Measurements from ENCODE around the gene FAT1. TPM values are rescaled to one million over a fixed set of nuclear protein-coding genes. Genes with fewer than 3 reads are reported as not detected.

Gene FAT1
- total RNA-seq, 1 experiment from 2014 or later, result 107 TPM

GRCh38 chr4:186717556-186717955 lies 6.1 kb downstream of the FAT1 start:
- DNase-seq (ENCODE audit: low spot score), result no peak
- Histone ChIP-seq H3K27me3 (replicated peaks; ENCODE audit: insufficient read depth, low read depth, low read length, poor library complexity) (no peaks in the 10 kb centered on the region), H3K36me3 (ENCODE audit: insufficient read depth, low read length, poor library complexity, severe bottlenecking) (no peaks in the 10 kb centered on the region), H3K4me1 (ENCODE audit: insufficient read depth, low read length, poor library complexity, severe bottlenecking) (peaks cover 12% of the 10 kb centered on the region), H3K9me3 (ENCODE audit: low read depth, low read length, poor library complexity, severe bottlenecking) (peaks cover 10% of the 10 kb centered on the region), H3K27ac (ENCODE audit: low read depth, low read length, poor library complexity, severe bottlenecking) (no peak overlapping the region), H3K4me3 (ENCODE audit: low read depth, low read length, poor library complexity, severe bottlenecking) (no peak overlapping the region)
- no TSS peak for BruUV-seq (replicated peaks)
- TF ChIP-seq CTCF (conservative IDR thresholded peaks at IDR 0.05; ENCODE audit: low read depth, low read length) (no peak), EZH2 (IDR thresholded peaks at IDR 0.05; ENCODE audit: borderline replicate concordance, low read depth, low read length, poor library complexity, severe bottlenecking) (no peak)
- POLR2A ChIA-PET (ENCODE audit: low non-redundant PET), result no interaction called here
- intact Hi-C loops (cut with micrococcal nuclease; ENCODE audit: unreplicated experiment), result no loop called here
- CTCF ChIA-PET, result no interaction called here

GRCh38 chr4:186715077-186715476 lies 8.6 kb downstream of the FAT1 start:
- POLR2A ChIA-PET (ENCODE audit: low non-redundant PET), result no interaction called here
- H3K27ac ChIP-seq (ENCODE audit: low read depth, low read length, poor library complexity, severe bottlenecking), result no peak overlapping the region
- no peak for DNase-seq (ENCODE audit: low spot score)
- intact Hi-C loops (cut with micrococcal nuclease; ENCODE audit: unreplicated experiment), result no loop called here
- BruUV-seq (replicated peaks), result no TSS peak
- peaks cover 1% of the 10 kb centered on the region for H3K36me3 ChIP-seq (ENCODE audit: insufficient read depth, low read length, poor library complexity, severe bottlenecking)
- no peaks in the 10 kb centered on the region for H3K27me3 ChIP-seq (replicated peaks; ENCODE audit: insufficient read depth, low read depth, low read length, poor library complexity)
- H3K9me3 ChIP-seq (ENCODE audit: low read depth, low read length, poor library complexity, severe bottlenecking), result peaks cover 10% of the 10 kb centered on the region
- CTCF ChIA-PET, result no interaction called here
- TF ChIP-seq CTCF (conservative IDR thresholded peaks at IDR 0.05; ENCODE audit: low read depth, low read length) (no peak), EZH2 (IDR thresholded peaks at IDR 0.05; ENCODE audit: borderline replicate concordance, low read depth, low read length, poor library complexity, severe bottlenecking) (no peak)
- H3K4me3 ChIP-seq (ENCODE audit: low read depth, low read length, poor library complexity, severe bottlenecking), result no peak overlapping the region
- H3K4me1 ChIP-seq (ENCODE audit: insufficient read depth, low read length, poor library complexity, severe bottlenecking), result peaks cover 9% of the 10 kb centered on the region

GRCh38 chr4:186714006-186714675 lies 9.5 kb downstream of the FAT1 start:
- no TSS peak for BruUV-seq (replicated peaks)

More at GRCh38 chr4:186714006-186714675, 9.5 kb downstream of the FAT1 start:
- ChIA-PET CTCF (no interaction called here), POLR2A (ENCODE audit: low non-redundant PET) (no interaction called here)
- Histone ChIP-seq H3K9me3 (ENCODE audit: low read depth, low read length, poor library complexity, severe bottlenecking) (peaks cover 2% of the 10 kb centered on the region), H3K36me3 (ENCODE audit: insufficient read depth, low read length, poor library complexity, severe bottlenecking) (peaks cover 10% of the 10 kb centered on the region), H3K27ac (ENCODE audit: low read depth, low read length, poor library complexity, severe bottlenecking) (no peak overlapping the region), H3K27me3 (replicated peaks; ENCODE audit: insufficient read depth, low read depth, low read length, poor library complexity) (no peaks in the 10 kb centered on the region), H3K4me3 (ENCODE audit: low read depth, low read length, poor library complexity, severe bottlenecking) (no peak overlapping the region), H3K4me1 (ENCODE audit: insufficient read depth, low read length, poor library complexity, severe bottlenecking) (peaks cover 9% of the 10 kb centered on the region)
- intact Hi-C loops (cut with micrococcal nuclease; ENCODE audit: unreplicated experiment), result no loop called here
- TF ChIP-seq EZH2 (IDR thresholded peaks at IDR 0.05; ENCODE audit: borderline replicate concordance, low read depth, low read length, poor library complexity, severe bottlenecking) (no peak), CTCF (conservative IDR thresholded peaks at IDR 0.05; ENCODE audit: low read depth, low read length) (no peak)
- no peak for DNase-seq (ENCODE audit: low spot score)

All from A673 (cell line).